Measurements from ENCODE around the gene C1orf174.

- TF ChIP-seq CTCF (IDR thresholded peaks at IDR 0.05), result no peak
- TF ChIP-seq POLR2A (IDR thresholded peaks at IDR 0.05), result no peak
- TF ChIP-seq POLR2AphosphoS5 (IDR thresholded peaks at IDR 0.05), result no peak
Observed at GRCh38 chr1:3902111-3902511, 2.0 kb upstream of the C1orf174 start.
